Nephron progenitor cell (in vitro differentiated cells): ENCODE results near the gene ACTRT2.
A peak's percentile ranks its signal among the peaks of the same experiment; 100 is the strongest.

Source experiments
- DNase-seq: peaks from one replicate; pipeline ENCODE4 v3.0.0; 2021
- H3K27ac Mint-ChIP-seq: 2 replicates; pipeline ENCODE4 v1.8.0; 2021; ENCODE audit warnings: mild to moderate bottlenecking, moderate library complexity, mixed read lengths
- H3K27me3 Mint-ChIP-seq: 2 replicates; pipeline ENCODE4 v1.8.0; 2021; ENCODE audit warnings: mild to moderate bottlenecking, low read depth, mixed read lengths; ENCODE audit not compliant: poor library complexity
- H3K36me3 Mint-ChIP-seq: 2 replicates; pipeline ENCODE4 v1.8.0; 2021; ENCODE audit warnings: low read depth, mixed read lengths
- H3K4me1 Mint-ChIP-seq: 2 replicates; pipeline ENCODE4 v1.8.0; 2021; ENCODE audit warnings: mixed read lengths
- H3K4me3 Mint-ChIP-seq: 2 replicates; pipeline ENCODE4 v1.8.0; 2021; ENCODE audit warnings: mild to moderate bottlenecking, moderate library complexity, mixed read lengths
- H3K9me3 Mint-ChIP-seq: 2 replicates; pipeline ENCODE4 v1.8.0; 2021; ENCODE audit warnings: mild to moderate bottlenecking, moderate library complexity, mixed read lengths
- CTCF ChIP-seq: fragments of 200-600 bp; sonication (generic); IDR thresholded peaks from 2 replicates; pipeline ENCODE4 v1.5.0; 2021; ENCODE audit warnings: antibody characterized with exemption

Gene ACTRT2

GRCh38 chr1:3067671-3068563 lies 46.6 kb downstream of the ACTRT2 start:
- peak; percentile 37 for DNase-seq
- H3K27me3 Mint-ChIP-seq: peaks cover 88% of the 10 kb centered on the region
- H3K4me3 Mint-ChIP-seq: peak overlapping the region; percentile 60
- peaks cover 5% of the 10 kb centered on the region for H3K4me1 Mint-ChIP-seq
- no peaks in the 10 kb centered on the region for H3K9me3 Mint-ChIP-seq
- H3K36me3 Mint-ChIP-seq: no peaks in the 10 kb centered on the region
- TF ChIP-seq CTCF: no peak
- no peak overlapping the region for H3K27ac Mint-ChIP-seq

GRCh38 chr1:3068564-3069431 lies 47.5 kb downstream of the ACTRT2 start, which contains the start of gene PRDM16:
Gene PRDM16 (plus strand): TSS chr1:3069203. CDS start chr1:3069260, 57 bp downstream.
- Mint-ChIP-seq H3K9me3 (no peaks in the 10 kb centered on the region), H3K4me1 (peaks cover 5% of the 10 kb centered on the region), H3K4me3 (peak within 1 kb of the TSS; percentile 88), H3K27ac (peak within 1 kb of the TSS; percentile 68), H3K36me3 (no peaks in the 10 kb centered on the region), H3K27me3 (peaks cover 85% of the 10 kb centered on the region)
- TF ChIP-seq CTCF: no peak
- peak; percentile 60 for DNase-seq

GRCh38 chr1:3069491-3070308 lies 48.4 kb downstream of the ACTRT2 start:
- H3K4me3 Mint-ChIP-seq: peak overlapping the region; percentile 80
- H3K9me3 Mint-ChIP-seq: no peaks in the 10 kb centered on the region
- H3K27me3 Mint-ChIP-seq: peaks cover 85% of the 10 kb centered on the region
- peak; percentile 62 for DNase-seq
- H3K27ac Mint-ChIP-seq: no peak overlapping the region
- TF ChIP-seq CTCF: peak; percentile 32
- peaks cover 11% of the 10 kb centered on the region for H3K4me1 Mint-ChIP-seq
- no peaks in the 10 kb centered on the region for H3K36me3 Mint-ChIP-seq

- Mint-ChIP-seq H3K36me3 (no peaks in the 10 kb centered on the region), H3K4me3 (no peak overlapping the region), H3K27me3 (peaks cover 85% of the 10 kb centered on the region), H3K9me3 (no peaks in the 10 kb centered on the region), H3K27ac (no peak overlapping the region), H3K4me1 (peaks cover 11% of the 10 kb centered on the region)
- no peak for DNase-seq
- no peak for TF ChIP-seq CTCF
Measured at GRCh38 chr1:3070309-3070643, 49.0 kb downstream of the ACTRT2 start.

- Mint-ChIP-seq H3K9me3 (no peaks in the 10 kb centered on the region), H3K4me3 (peak overlapping the region; percentile 60), H3K36me3 (no peaks in the 10 kb centered on the region), H3K27me3 (peaks cover 85% of the 10 kb centered on the region), H3K4me1 (peaks cover 11% of the 10 kb centered on the region), H3K27ac (no peak overlapping the region)
- no peak for TF ChIP-seq CTCF
- peak; percentile 60 for DNase-seq
Measured at GRCh38 chr1:3070644-3071564, 49.6 kb downstream of the ACTRT2 start.
